Keratinocyte (primary cell): Measurements from ENCODE around the gene E2F3. TPM values are rescaled to one million over a fixed set of nuclear protein-coding genes. Genes with fewer than 3 reads are reported as not detected.

Source experiments
- DNase-seq: peaks from one replicate; pipeline ENCODE4 v3.0.0-alpha.2; 2011; ENCODE audit warnings: low read depth, missing footprints, low spot score
- FAIRE-seq: peaks from 2 replicates; lab custom pipeline; 2011; peaks lifted over from hg19 to GRCh38; lab: Jason Lieb, UNC
- H2AFZ ChIP-seq: 2 replicates; pipeline ENCODE4 v1.6.0; 2012; ENCODE audit warnings: low read length, control low read depth, inconsistent platforms; ENCODE audit not compliant: control insufficient read depth
- H3K27ac ChIP-seq: 2 replicates; pipeline ENCODE4 v1.5.1; 2011; ENCODE audit warnings: low read length; ENCODE audit not compliant: control insufficient read depth, insufficient read depth
- H3K27me3 ChIP-seq: 3 replicates; pipeline ENCODE4 v1.6.0; 2011; ENCODE audit warnings: low read length; ENCODE audit not compliant: control insufficient read depth, insufficient read depth; ENCODE audit errors: extremely low read depth
- H3K36me3 ChIP-seq, 2 experiments: 2 replicates in 1 of 2; 3 replicates in 1 of 2; pipeline ENCODE4 v1.5.1; 2011; ENCODE audit warnings: low read length in 2 of 2, mild to moderate bottlenecking in 1 of 2; ENCODE audit not compliant: control insufficient read depth in 2 of 2, insufficient read depth in 2 of 2; ENCODE audit errors: extremely low read depth in 1 of 2
- H3K4me1 ChIP-seq: 3 replicates; pipeline ENCODE4 v1.5.1; 2011; ENCODE audit warnings: low read length; ENCODE audit not compliant: control insufficient read depth, insufficient read depth; ENCODE audit errors: extremely low read depth
- H3K4me2 ChIP-seq: 3 replicates; pipeline ENCODE4 v1.6.0; 2011; ENCODE audit warnings: low read depth, low read length; ENCODE audit not compliant: control insufficient read depth, insufficient read depth; ENCODE audit errors: extremely low read depth
- H3K4me3 ChIP-seq, 3 experiments: fragments of 200-600 bp in 1 of 3; sonication (generic) in 1 of 3; 2 replicates in 2 of 3; 3 replicates in 1 of 3; pipeline ENCODE4 v1.5.1; 2011 to 2016; ENCODE audit warnings: low read length in 3 of 3, mild to moderate bottlenecking in 3 of 3, control low read depth in 2 of 3, inconsistent platforms in 1 of 3, low read depth in 1 of 3, mixed read lengths in 1 of 3, mixed run types in 1 of 3, moderate library complexity in 1 of 3; ENCODE audit not compliant: control insufficient read depth in 2 of 3, insufficient read depth in 2 of 3; ENCODE audit errors: extremely low read depth in 1 of 3
- H3K79me2 ChIP-seq: 2 replicates; pipeline ENCODE4 v1.6.0; 2012; ENCODE audit warnings: low read length; ENCODE audit not compliant: control insufficient read depth, insufficient read depth
- H3K9ac ChIP-seq: 3 replicates; pipeline ENCODE4 v1.6.0; 2011; ENCODE audit warnings: low read length; ENCODE audit not compliant: control insufficient read depth, insufficient read depth; ENCODE audit errors: extremely low read depth
- H3K9me1 ChIP-seq: 3 replicates; pipeline ENCODE4 v1.6.0; 2011; ENCODE audit warnings: low read length; ENCODE audit not compliant: control insufficient read depth, insufficient read depth; ENCODE audit errors: extremely low read depth
- H3K9me3 ChIP-seq: 2 replicates; pipeline ENCODE4 v1.5.1; 2012; ENCODE audit warnings: low read depth, low read length; ENCODE audit not compliant: control insufficient read depth
- H4K20me1 ChIP-seq: 3 replicates; pipeline ENCODE4 v1.6.0; 2011; ENCODE audit warnings: low read length; ENCODE audit not compliant: control insufficient read depth, insufficient read depth; ENCODE audit errors: extremely low read depth
- EZH2 ChIP-seq: IDR thresholded peaks from one replicate; pipeline ENCODE4 v1.6.1; 2012; ENCODE audit warnings: inconsistent platforms, mild to moderate bottlenecking, low read length, moderate library complexity
- dilution Hi-C: fragments of 300-500 bp; cut with MboI; formaldehyde crosslinking; loops from one replicate; pipeline ENCODE4 v1.7.0; 2020; ENCODE audit warnings: low sequenced_read_pairs; ENCODE audit not compliant: extremely low pct_ligation_motif_present
- polyA plus RNA-seq, 5 experiments: library from polyadenylated mRNA; depleted of rRNA in 3 of 5; stranded (reverse) in 3 of 5; stranded (forward) in 1 of 5; unstranded in 1 of 5; fragments of >200 nt; gene quantifications; 1 replicate in 1 of 5; 2 replicates in 3 of 5; 3 replicates in 1 of 5; pipeline versions ENCODE4 v1.2.1 to v1.2.3, GENCODE V29; 2011 to 2012; ENCODE audit warnings: missing spikeins in 2 of 5, low read depth in 1 of 5, low replicate concordance in 1 of 5
- TF ChIP-seq, protein P1 (sequence below), 3 experiments: IDR thresholded peaks in 1 of 3; conservative IDR thresholded peaks in 1 of 3; optimal IDR thresholded peaks in 1 of 3; 2 replicates in 2 of 3; 3 replicates in 1 of 3; pipeline versions ENCODE3 to v1.5.1; 2011; ENCODE audit warnings: low read length in 3 of 3, mild to moderate bottlenecking in 3 of 3, moderate library complexity in 2 of 3, control low read depth in 1 of 3, inconsistent platforms in 1 of 3; ENCODE audit not compliant: insufficient read depth in 2 of 3; ENCODE audit errors: extremely low read depth in 1 of 3

E2F3 gene
- polyA plus RNA-seq, 1 donor (not counting 4 experiments of a cell fraction or from before 2014, with no cell fraction given), result 14.6 TPM

- no peak for FAIRE-seq
- peaks cover 16% of the 10 kb centered on the region for H4K20me1 ChIP-seq
- H2AFZ ChIP-seq, result no peak overlapping the region
- peaks cover 7 to 11% of the 10 kb centered on the region in 2 experiments for H3K36me3 ChIP-seq
- no peak for TF ChIP-seq EZH2
- TF ChIP-seq, protein P1, sequence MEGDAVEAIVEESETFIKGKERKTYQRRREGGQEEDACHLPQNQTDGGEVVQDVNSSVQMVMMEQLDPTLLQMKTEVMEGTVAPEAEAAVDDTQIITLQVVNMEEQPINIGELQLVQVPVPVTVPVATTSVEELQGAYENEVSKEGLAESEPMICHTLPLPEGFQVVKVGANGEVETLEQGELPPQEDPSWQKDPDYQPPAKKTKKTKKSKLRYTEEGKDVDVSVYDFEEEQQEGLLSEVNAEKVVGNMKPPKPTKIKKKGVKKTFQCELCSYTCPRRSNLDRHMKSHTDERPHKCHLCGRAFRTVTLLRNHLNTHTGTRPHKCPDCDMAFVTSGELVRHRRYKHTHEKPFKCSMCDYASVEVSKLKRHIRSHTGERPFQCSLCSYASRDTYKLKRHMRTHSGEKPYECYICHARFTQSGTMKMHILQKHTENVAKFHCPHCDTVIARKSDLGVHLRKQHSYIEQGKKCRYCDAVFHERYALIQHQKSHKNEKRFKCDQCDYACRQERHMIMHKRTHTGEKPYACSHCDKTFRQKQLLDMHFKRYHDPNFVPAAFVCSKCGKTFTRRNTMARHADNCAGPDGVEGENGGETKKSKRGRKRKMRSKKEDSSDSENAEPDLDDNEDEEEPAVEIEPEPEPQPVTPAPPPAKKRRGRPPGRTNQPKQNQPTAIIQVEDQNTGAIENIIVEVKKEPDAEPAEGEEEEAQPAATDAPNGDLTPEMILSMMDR (optimal IDR thresholded peaks at IDR 0.05 in 1 of 3, IDR thresholded peaks at IDR 0.05 in 1 of 3, conservative IDR thresholded peaks at IDR 0.05 in 1 of 3; ENCODE audit: extremely low read depth in 1 of 3, insufficient read depth in 2 of 3, low read length in 3 of 3), result no peak
- H3K79me2 ChIP-seq, result peaks cover 100% of the 10 kb centered on the region
- no peak overlapping the region for H3K9ac ChIP-seq
- peaks cover 11% of the 10 kb centered on the region for H3K4me1 ChIP-seq
- H3K9me1 ChIP-seq, result no peaks in the 10 kb centered on the region
- H3K4me2 ChIP-seq, result no peak overlapping the region
- no peak for DNase-seq
- dilution Hi-C loops, result no loop called here
- no peak overlapping the region for H3K4me3 ChIP-seq
- H3K27me3 ChIP-seq, result no peaks in the 10 kb centered on the region
- H3K9me3 ChIP-seq, result no peaks in the 10 kb centered on the region
- no peak overlapping the region for H3K27ac ChIP-seq
Measured at GRCh38 chr6:20409427-20409971, 7.8 kb downstream of the E2F3 start.

DNA sequence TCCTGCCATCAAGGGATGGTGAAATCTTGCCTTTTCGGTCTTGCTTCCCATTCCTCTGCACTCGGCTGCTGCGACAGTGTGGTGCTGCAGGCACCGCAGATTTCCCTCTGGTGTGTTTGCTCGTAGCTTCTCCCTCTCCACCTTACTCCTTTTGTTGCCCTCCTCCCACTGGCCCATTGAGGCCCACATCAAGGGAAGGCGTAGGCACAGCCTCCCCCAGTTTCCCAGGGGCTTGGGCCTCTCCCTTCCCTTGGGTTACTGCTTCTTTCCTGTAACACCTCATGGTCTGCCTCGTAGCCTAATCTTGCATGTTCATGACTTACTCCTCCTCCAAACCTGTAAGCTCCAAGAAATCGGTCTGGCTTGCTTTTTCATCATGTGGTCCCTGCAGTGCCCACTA is 9.9 kb downstream of the E2F3 start:
- DNase-seq (no peak), FAIRE-seq (no peak)
- peaks cover 5 to 11% of the 10 kb centered on the region in 2 experiments for H3K36me3 ChIP-seq
- H4K20me1 ChIP-seq, result peaks cover 24% of the 10 kb centered on the region
- H3K9me1 ChIP-seq, result no peaks in the 10 kb centered on the region
- peaks cover 6% of the 10 kb centered on the region for H3K4me1 ChIP-seq
- TF ChIP-seq EZH2, result no peak
- TF ChIP-seq, protein P1 (optimal IDR thresholded peaks at IDR 0.05 in 1 of 3, IDR thresholded peaks at IDR 0.05 in 1 of 3, conservative IDR thresholded peaks at IDR 0.05 in 1 of 3; ENCODE audit: extremely low read depth in 1 of 3, insufficient read depth in 2 of 3, low read length in 3 of 3), result no peak
- H3K27me3 ChIP-seq, result no peaks in the 10 kb centered on the region
- no peak overlapping the region for H3K27ac ChIP-seq
- H3K79me2 ChIP-seq, result peaks cover 100% of the 10 kb centered on the region
- H2AFZ ChIP-seq, result no peak overlapping the region
- H3K9ac ChIP-seq, result no peak overlapping the region
- H3K9me3 ChIP-seq, result no peaks in the 10 kb centered on the region
- no peak overlapping the region for H3K4me3 ChIP-seq
- no peak overlapping the region for H3K4me2 ChIP-seq
- dilution Hi-C loops, result no loop called here
